ENCODE results near the gene DENND1A. TPM values are rescaled to one million over a fixed set of nuclear protein-coding genes. Genes with fewer than 3 reads are reported as not detected.

Gene DENND1A
- total and polyA plus RNA-seq, 5 experiments from 2014 or later: 2.6 to 14.3 (median 5.3) TPM

GRCh38 chr9:123344192-123344949 is 585.6 kb downstream of the DENND1A start:
- POLR2A ChIA-PET: interaction anchor here (1.3 kb wide), 1 partner anchor 22 kb away, joined by 3 read pairs; no protein-coding TSS in a partner anchor
- no peaks in the 10 kb centered on the region for H3K27me3 Mint-ChIP-seq
- H3K27ac Mint-ChIP-seq: peak overlapping the region in 1 of 10 donors; percentile 67
- DNase-seq: no peak
- no peaks in the 10 kb centered on the region for H3K9me3 Mint-ChIP-seq
- H3K4me3 Mint-ChIP-seq: no peak overlapping the region
- H3K4me1 Mint-ChIP-seq: peaks cover 19 to 46% (median 24%) of the 10 kb centered on the region in 4 donors
- ATAC-seq: no peak
- H3K36me3 Mint-ChIP-seq: no peaks in the 10 kb centered on the region

DNA sequence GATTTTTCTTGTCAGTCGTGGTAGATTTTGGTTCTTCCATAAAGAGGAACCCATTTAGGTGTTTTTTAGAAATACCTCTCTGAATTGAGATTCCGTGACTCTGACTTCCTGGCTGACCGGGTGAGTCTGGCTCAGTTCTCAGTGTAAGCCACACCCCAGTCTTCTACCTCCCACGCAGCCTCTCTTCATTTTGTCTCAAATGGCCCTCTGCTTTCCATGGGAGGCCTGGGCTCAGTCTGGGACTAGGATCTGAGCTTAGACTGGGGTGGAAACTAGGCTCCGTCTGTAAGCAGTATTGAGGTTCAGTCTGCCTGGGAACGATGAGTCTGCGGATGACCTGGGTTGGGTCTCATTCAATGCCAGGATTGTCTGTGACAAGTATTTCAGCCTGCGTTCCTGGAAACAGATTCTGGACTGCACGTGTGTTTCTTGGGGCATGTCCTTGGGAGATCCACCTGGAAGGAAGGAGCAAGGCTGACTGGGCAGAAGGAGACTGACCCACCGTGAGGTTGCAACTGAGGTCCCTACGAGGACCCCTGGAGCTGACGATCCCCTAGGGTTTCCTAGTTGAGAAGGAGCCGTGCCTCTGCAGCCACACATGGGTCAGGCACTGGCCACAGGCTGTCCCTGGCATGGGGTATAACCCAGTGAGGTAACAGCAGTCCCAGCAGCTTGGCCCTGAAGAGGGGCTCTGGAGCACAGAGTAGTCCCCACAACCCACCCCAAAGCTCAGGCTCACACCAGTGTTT is 586.3 kb downstream of the DENND1A start:
- Mint-ChIP-seq H3K27me3 (no peaks in the 10 kb centered on the region), H3K9me3 (no peaks in the 10 kb centered on the region), H3K4me3 (no peak overlapping the region), H3K27ac (peak overlapping the region in 5 of 10 donors; percentile 27 to 67 (median 37)), H3K36me3 (no peaks in the 10 kb centered on the region), H3K4me1 (peaks cover 23 to 54% (median 31%) of the 10 kb centered on the region in 4 donors)
- DNase-seq: peak in 1 of 10 donors; percentile 10
- ATAC-seq: no peak
- POLR2A ChIA-PET: interaction anchor here (1.3 kb wide), 1 partner anchor 21 kb away, joined by 3 read pairs; no protein-coding TSS in a partner anchor

- POLR2A ChIA-PET: interaction anchor here (0.6 kb wide), 1 partner anchor 181 kb away, joined by 3 read pairs; no protein-coding TSS in a partner anchor
- Mint-ChIP-seq H3K9me3 (no peaks in the 10 kb centered on the region), H3K4me3 (no peak overlapping the region), H3K27ac (peak overlapping the region in 3 of 10 donors; percentile 3 to 96 (median 33)), H3K4me1 (peaks cover 26 to 66% (median 38%) of the 10 kb centered on the region in 4 donors), H3K36me3 (no peaks in the 10 kb centered on the region), H3K27me3 (no peaks in the 10 kb centered on the region)
- ATAC-seq (no peak), DNase-seq (no peak)
These were observed 587.7 kb downstream of the DENND1A start for GRCh38 chr9:123342247-123342646.

- Mint-ChIP-seq H3K27ac (peak overlapping the region in 5 of 10 donors; percentile 3 to 96 (median 64)), H3K4me3 (peak overlapping the region in 1 of 10 donors; percentile 39), H3K36me3 (no peaks in the 10 kb centered on the region), H3K4me1 (peaks cover 26 to 69% (median 38%) of the 10 kb centered on the region in 4 donors), H3K9me3 (no peaks in the 10 kb centered on the region), H3K27me3 (no peaks in the 10 kb centered on the region)
- ATAC-seq: no peak
- POLR2A ChIA-PET: interaction anchor here (0.6 kb wide), 1 partner anchor 182 kb away, joined by 3 read pairs; no protein-coding TSS in a partner anchor
- DNase-seq: no peak
These were observed 588.1 kb downstream of the DENND1A start for GRCh38 chr9:123341816-123342215.

DNA sequence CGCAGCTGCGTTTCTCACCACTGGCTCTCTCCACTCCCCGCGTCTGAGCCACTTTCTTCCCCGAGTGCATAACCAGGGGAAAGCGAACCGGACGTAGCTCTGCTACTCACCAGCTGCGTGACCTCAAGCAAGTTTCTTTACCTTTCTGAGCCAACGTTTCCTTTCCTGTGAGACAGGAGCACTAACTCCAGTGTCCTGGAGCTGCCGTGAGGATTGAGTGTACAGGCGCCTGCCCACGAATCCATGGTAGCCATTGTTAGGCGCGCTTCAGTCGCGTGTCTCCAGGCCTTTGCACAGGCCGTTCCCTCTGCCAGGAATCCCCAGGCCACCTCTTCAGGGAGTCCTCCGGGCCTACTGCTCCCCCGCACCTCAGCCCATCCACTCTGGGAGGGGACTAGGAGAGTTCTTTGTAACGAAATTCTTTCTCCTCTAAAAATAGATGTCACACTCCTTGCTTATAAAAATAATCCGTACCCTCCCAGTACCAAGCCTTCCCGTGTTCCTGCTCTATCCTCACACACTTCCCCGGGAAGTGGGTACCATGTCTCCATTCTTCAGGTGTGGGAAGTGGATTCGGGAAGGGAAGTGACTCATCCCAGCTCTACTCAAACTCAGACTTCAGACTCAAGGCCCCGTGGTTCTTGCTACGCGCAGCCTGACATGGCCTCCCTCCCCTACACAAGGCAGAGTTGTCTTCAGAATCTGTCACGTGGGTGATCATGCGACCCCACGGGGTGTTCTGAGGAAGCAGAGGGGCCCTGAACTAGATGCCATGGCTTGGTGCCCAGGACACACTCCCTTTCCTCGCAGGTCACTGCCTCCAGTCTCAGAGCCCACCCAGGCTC is 590.0 kb downstream of the DENND1A start:
- Mint-ChIP-seq H3K36me3 (no peaks in the 10 kb centered on the region), H3K4me3 (peak overlapping the region; percentile 80 to 93 (median 90)), H3K27me3 (no peaks in the 10 kb centered on the region), H3K4me1 (peaks cover 31 to 85% (median 40%) of the 10 kb centered on the region in 4 donors), H3K9me3 (no peaks in the 10 kb centered on the region), H3K27ac (peak overlapping the region; percentile 80 to 96 (median 92))
- DNase-seq (peak in 8 of 10 donors; percentile 14 to 39 (median 30)), ATAC-seq (peak; percentile 59 to 65)
- POLR2A ChIA-PET: interaction anchor here (0.6 to 3.3 kb wide), 7 partner anchors 13 to 165 kb away, joined by 3 to 25 read pairs (median 6); no protein-coding TSS in a partner anchor

DNA sequence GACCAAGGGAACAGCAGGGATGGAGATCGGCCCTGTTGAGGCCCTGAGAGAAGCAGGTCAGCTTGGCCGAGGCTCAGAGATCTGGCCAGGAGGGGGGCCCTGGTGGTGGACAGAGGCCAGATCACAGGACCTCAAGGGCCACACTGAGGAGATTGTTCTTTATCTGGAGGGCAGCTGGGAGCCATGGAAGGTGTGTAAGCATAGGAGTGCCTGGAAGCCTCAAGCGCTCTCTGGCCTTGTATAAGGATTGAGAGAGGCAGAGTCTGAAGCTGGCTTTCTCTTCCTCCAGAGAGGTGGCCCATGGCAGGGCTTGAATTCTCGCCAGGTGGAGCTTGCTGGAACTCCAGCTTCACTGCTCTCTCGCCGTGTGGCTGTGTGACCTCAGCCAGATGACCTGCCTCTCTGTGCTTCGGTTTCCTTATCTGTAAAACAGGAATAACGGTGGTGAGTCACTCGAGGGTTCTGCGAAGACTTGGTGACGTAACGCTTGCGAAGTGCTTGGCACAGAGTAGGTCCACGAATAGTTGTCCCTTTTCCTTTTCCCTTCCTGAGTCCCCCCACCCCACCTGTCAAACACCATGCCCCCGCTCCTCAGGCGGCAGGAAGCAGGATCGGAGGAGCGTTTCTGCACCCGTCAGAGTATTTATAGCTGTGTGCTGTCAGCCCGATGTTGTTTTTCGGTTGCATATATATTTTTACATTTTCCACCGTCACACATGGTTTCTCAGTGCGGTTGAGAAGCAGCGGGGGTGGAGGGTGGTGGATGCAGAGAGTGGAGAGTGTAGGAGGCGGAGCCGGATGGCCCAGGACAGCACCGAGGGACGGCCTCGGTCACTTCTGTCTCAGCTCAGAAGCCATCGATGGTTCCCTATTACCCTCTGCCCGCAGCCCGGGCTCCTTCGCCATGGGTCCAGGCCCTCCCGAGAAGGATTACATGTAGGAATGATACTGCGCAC is 590.9 kb downstream of the DENND1A start:
- no peaks in the 10 kb centered on the region for H3K36me3 Mint-ChIP-seq
- peak overlapping the region; percentile 80 to 93 (median 90) for H3K4me3 Mint-ChIP-seq
- peak in 8 of 10 donors; percentile 7 to 45 (median 34) for DNase-seq
- H3K27me3 Mint-ChIP-seq: no peaks in the 10 kb centered on the region
- no peaks in the 10 kb centered on the region for H3K9me3 Mint-ChIP-seq
- peak overlapping the region; percentile 80 to 96 (median 92) for H3K27ac Mint-ChIP-seq
- H3K4me1 Mint-ChIP-seq: peaks cover 31 to 86% (median 40%) of the 10 kb centered on the region in 4 donors
- POLR2A ChIA-PET: interaction anchor here (0.5 to 3.3 kb wide), 8 partner anchors 12 to 164 kb away, joined by 3 to 25 read pairs (median 6); no protein-coding TSS in a partner anchor
- ATAC-seq: peak; percentile 69

- DNase-seq: peak in 1 of 10 donors; percentile 43
- peak in 1 of 2 donors; percentile 9 for ATAC-seq
- H3K27ac Mint-ChIP-seq: peak overlapping the region in 4 of 10 donors; percentile 60 to 96 (median 93)
- no peaks in the 10 kb centered on the region for H3K9me3 Mint-ChIP-seq
- H3K4me1 Mint-ChIP-seq: peaks cover 31 to 82% (median 40%) of the 10 kb centered on the region in 4 donors
- peak overlapping the region in 4 of 10 donors; percentile 24 to 93 (median 85) for H3K4me3 Mint-ChIP-seq
- H3K27me3 Mint-ChIP-seq: no peaks in the 10 kb centered on the region
- POLR2A ChIA-PET: interaction anchor here (1.4 to 3.3 kb wide), 3 partner anchors 9 to 34 kb away, joined by 5 to 25 read pairs (median 16); no protein-coding TSS in a partner anchor
- no peaks in the 10 kb centered on the region for H3K36me3 Mint-ChIP-seq
These were observed 592.0 kb downstream of the DENND1A start for GRCh38 chr9:123337971-123338370.

- POLR2A ChIA-PET: interaction anchor here (1.4 to 2.3 kb wide), 2 partner anchors 8 to 14 kb away, joined by 5 read pairs; no protein-coding TSS in a partner anchor
- ATAC-seq (no peak), DNase-seq (no peak)
- Mint-ChIP-seq H3K27ac (peak overlapping the region in 2 of 10 donors; percentile 25 to 69), H3K36me3 (no peaks in the 10 kb centered on the region), H3K27me3 (no peaks in the 10 kb centered on the region), H3K4me1 (peaks cover 28 to 74% (median 40%) of the 10 kb centered on the region in 4 donors), H3K4me3 (no peak overlapping the region), H3K9me3 (no peaks in the 10 kb centered on the region)
These were observed 593.0 kb downstream of the DENND1A start for GRCh38 chr9:123336959-123337358.

DNA sequence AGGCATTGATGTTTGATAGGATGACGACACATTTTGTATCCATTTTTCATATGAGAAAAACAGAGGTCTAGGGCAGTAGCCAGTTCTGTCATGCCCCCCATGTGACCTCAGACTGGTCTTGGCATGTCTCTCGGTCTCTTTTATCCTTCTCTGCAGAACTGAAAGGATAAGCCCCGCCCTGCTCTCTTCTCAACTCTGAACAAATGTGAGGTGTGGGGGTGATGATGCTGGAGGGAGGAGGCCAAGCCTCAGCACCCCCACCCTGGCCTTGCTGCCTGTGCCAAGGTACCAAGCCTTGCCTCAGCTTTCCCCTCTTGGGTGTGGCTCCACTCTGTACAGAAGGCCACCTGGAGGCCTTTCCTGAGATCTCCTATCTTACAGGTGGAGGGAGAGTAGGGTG is 593.5 kb downstream of the DENND1A start:
- peak overlapping the region in 2 of 10 donors; percentile 69 to 87 for H3K27ac Mint-ChIP-seq
- POLR2A ChIA-PET: interaction anchor here (2.3 kb wide), 1 partner anchor 13 kb away, joined by 5 read pairs; no protein-coding TSS in a partner anchor
- no peaks in the 10 kb centered on the region for H3K27me3 Mint-ChIP-seq

DNA sequence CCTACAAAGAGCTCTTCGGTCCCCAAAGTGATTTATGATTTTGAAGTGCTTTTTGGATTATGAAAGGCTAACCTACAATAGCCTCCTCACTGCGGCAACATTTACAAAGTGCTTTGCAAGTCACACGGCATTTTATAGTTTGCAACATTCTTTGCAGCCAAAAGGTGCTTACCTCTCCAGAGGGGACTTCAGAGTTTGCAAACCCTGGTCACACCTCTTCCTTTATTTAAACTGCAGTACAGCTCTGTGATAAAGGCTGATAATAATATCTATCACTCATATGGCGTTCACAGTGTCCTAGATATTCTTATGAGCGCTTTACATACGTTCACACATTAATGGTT is 594.0 kb downstream of the DENND1A start:
- Mint-ChIP-seq H3K4me3 (no peak overlapping the region), H3K9me3 (no peaks in the 10 kb centered on the region), H3K4me1 (peaks cover 23 to 64% (median 32%) of the 10 kb centered on the region in 4 donors), H3K27me3 (no peaks in the 10 kb centered on the region), H3K36me3 (no peaks in the 10 kb centered on the region), H3K27ac (peak overlapping the region in 3 of 10 donors; percentile 35 to 69 (median 40))
- POLR2A ChIA-PET: interaction anchor here (0.6 to 2.3 kb wide), 2 partner anchors 13 to 433 kb away, joined by 3 to 5 read pairs; no protein-coding TSS in a partner anchor
- DNase-seq: no peak
- no peak for ATAC-seq

More for the DNA sequence above, 593.5 kb downstream of the DENND1A start:
- Mint-ChIP-seq H3K4me3 (no peak overlapping the region), H3K9me3 (no peaks in the 10 kb centered on the region), H3K36me3 (no peaks in the 10 kb centered on the region), H3K4me1 (peaks cover 25 to 69% (median 36%) of the 10 kb centered on the region in 4 donors)
- DNase-seq (no peak), ATAC-seq (no peak)
